HG03280 (cell line): Measurements from ENCODE around the gene UBE2O.
"Not testable (repeated sequence)": the region's sequence is repeated elsewhere in the genome, so short reads cannot be mapped to it uniquely, and the experiment has no call there.

Experiments used
- ATAC-seq: cut with Tn5 transposase; IDR thresholded peaks from one replicate; pipeline ENCODE4 v1.9.1; 2021; ENCODE audit warnings: mild to moderate bottlenecking, moderate library complexity; ENCODE audit not compliant: unreplicated experiment

UBE2O gene

GRCh38 chr17:76379646-76380376 is 73.1 kb downstream of the UBE2O start:
- ATAC-seq = no peak

GRCh38 chr17:76379275-76379641 is 73.7 kb downstream of the UBE2O start:
- ATAC-seq = no peak

GRCh38 chr17:76378548-76379274 is 74.2 kb downstream of the UBE2O start:
- ATAC-seq = no peak

- no peak for ATAC-seq
These were observed 76.4 kb downstream of the UBE2O start for GRCh38 chr17:76376318-76377133.

GRCh38 chr17:76371656-76372628 is 81.0 kb downstream of the UBE2O start:
- ATAC-seq = no peak

- ATAC-seq = no peak
These were observed 82.5 kb downstream of the UBE2O start for GRCh38 chr17:76370261-76370993.

- no peak for ATAC-seq
These were observed 83.1 kb downstream of the UBE2O start for GRCh38 chr17:76369804-76370203.

GRCh38 chr17:76369379-76369778 is 83.6 kb downstream of the UBE2O start:
- no peak for ATAC-seq

- no peak for ATAC-seq
These were observed 84.4 kb downstream of the UBE2O start for GRCh38 chr17:76368545-76368944.

GRCh38 chr17:76367642-76368041 is 85.3 kb downstream of the UBE2O start:
- ATAC-seq = no peak

GRCh38 chr17:76366247-76366646 is 86.7 kb downstream of the UBE2O start:
- no peak for ATAC-seq

- no peak for ATAC-seq
These were observed 87.6 kb downstream of the UBE2O start for GRCh38 chr17:76365256-76365903.

GRCh38 chr17:76363107-76363842 is 89.7 kb downstream of the UBE2O start:
- no peak for ATAC-seq

- no peak for ATAC-seq
These were observed 92.5 kb downstream of the UBE2O start for GRCh38 chr17:76360461-76360860.

GRCh38 chr17:76359776-76360175 is 93.2 kb downstream of the UBE2O start:
- not testable (repeated sequence) for ATAC-seq

- no peak for ATAC-seq
These were observed 93.6 kb downstream of the UBE2O start for GRCh38 chr17:76359375-76359774.

- ATAC-seq = no peak
These were observed 95.3 kb downstream of the UBE2O start for GRCh38 chr17:76357597-76358158.

GRCh38 chr17:76356803-76357456 is 96.0 kb downstream of the UBE2O start:
- no peak for ATAC-seq
